Activated gamma-delta T cell treated with Interleukin-2 at 50 U/mL for 16 hours (primary cell): ENCODE data around the gene HPN.
"Not testable (repeated sequence)": the region's sequence is repeated elsewhere in the genome, so short reads cannot be mapped to it uniquely, and the experiment has no call there.

ENCODE experiments used
- DNase-seq: peaks from one replicate; pipeline ENCODE4 v3.0.0-alpha.2; 2020

HPN gene

DNA sequence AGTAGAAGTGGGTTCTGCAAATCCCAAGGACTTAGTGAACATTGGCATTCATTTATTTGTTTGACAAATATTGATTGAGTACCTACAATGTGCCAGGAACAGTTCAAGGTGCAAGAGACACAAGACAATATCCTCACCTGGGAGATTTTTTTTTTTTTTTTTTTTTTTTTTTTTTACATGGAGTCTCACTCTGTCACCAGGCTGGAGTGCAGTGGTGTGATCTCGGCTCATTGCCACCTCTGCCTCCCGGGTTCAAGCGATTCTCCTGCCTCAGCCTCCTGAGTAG lies 13.0 kb upstream of the HPN start:
- not testable (repeated sequence) for DNase-seq

- not testable (repeated sequence) for DNase-seq
Measured at GRCh38 chr19:35029275-35029736, 12.2 kb upstream of the HPN start.

- DNase-seq: no peak
Measured at GRCh38 chr19:35029737-35030256, 11.7 kb upstream of the HPN start.

DNA sequence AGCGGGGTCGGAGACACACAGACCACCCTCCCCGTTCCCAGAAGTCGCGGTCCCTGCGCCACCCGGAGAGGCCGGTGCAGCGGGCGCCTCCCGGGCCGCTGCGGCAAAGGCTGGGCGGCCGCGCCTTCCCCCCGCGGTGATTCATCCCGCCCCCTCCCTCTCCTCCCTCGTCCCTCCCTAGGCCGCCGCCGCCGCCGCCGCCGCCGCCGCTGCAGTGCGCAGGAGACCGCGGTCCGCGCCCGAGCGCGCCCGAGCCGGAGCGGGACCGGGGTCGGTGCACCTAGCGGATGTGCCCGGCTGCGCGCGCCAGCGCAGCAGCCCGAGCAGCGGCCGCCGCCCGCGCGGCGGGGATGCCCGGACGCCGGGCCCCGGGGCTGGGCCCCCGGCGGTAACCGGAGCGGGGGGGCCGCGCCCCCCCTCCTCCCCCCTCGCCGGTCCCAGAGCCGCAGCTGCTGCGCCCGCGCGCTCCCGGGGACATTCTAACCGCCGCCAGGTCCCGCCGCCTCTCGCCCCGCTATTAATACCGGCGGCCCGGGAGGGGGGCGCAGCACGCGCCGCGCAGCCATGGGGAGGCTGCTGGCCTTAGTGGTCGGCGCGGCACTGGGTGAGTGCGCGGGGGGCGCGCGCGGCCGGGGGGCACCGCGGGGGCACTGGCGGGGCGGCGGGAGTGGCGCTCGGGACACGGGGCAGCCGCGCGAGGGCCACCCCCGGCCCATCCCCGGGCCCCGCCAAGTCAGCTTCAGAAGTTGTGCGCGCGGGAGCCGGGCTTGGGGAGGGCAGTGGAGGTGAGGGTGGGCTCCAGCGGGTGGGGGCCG lies 11.1 kb upstream of the HPN start, which contains the start of gene SCN1B:
SCN1B (plus strand) TSS at position 214 of the 815 bp plus-strand sequence; CDS start at position 565, 351 bp downstream.
- peak; percentile 57 for DNase-seq

GRCh38 chr19:35031072-35031881 lies 10.2 kb upstream of the HPN start:
- no peak for DNase-seq

DNA sequence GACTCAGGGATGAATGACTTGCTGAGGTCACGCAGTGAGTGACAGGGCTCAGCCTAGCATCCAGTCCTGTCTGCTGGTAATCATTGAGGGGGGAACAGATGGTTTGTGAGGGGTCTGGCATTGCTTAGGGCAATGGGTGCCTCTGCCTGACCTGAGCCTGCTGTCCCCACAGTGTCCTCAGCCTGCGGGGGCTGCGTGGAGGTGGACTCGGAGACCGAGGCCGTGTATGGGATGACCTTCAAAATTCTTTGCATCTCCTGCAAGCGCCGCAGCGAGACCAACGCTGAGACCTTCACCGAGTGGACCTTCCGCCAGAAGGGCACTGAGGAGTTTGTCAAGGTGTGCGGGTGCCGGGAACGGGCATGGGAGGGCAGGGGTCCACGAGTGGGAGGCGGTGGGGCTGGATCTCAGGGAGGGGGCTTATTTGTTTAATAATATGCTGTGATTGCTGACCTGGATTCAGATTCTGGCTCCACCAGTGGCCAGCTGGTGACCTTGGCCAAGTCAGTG lies 9.1 kb upstream of the HPN start:
- no peak for DNase-seq

DNA sequence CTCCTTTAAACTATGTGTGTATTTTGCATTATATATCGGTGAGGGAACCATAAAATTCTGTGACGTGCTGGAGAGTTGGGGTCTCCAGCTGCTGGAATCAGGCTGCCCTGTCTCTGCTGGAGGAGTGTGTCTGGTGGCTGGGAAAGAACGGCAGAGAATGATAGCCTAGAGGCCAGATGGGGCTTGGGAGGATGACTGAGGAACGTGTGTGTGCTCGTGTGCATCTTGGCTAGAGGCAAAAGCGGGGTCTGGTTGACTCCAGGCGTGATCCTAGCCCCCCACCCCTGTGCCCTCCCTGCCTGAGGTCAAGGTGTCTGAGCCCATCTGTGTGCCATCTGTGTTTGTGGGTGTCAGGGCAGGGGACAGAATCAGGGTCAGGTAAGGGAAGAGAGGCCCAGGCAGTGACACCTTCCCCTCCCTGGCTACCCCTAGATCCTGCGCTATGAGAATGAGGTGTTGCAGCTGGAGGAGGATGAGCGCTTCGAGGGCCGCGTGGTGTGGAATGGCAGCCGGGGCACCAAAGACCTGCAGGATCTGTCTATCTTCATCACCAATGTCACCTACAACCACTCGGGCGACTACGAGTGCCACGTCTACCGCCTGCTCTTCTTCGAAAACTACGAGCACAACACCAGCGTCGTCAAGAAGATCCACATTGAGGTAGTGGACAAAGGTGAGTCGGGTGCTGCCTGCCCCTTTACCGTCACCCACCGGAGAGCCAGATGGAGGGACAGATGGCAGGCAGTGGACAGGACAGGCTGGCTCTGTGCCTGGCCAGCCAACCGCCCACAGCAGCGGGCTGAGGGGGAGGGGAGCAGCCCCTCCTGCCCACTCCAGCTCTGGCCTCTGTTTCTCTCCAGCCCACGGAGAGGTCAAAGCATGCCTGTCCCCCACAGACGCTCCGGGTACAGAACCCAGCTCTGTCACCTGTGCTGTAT lies 8.2 kb upstream of the HPN start:
- DNase-seq: no peak

- no peak for DNase-seq
Measured at GRCh38 chr19:35034005-35034502, 7.5 kb upstream of the HPN start.

GRCh38 chr19:35034588-35035382 lies 6.7 kb upstream of the HPN start:
- no peak for DNase-seq

GRCh38 chr19:35037716-35038622 lies 3.6 kb upstream of the HPN start:
- no peak for DNase-seq

DNA sequence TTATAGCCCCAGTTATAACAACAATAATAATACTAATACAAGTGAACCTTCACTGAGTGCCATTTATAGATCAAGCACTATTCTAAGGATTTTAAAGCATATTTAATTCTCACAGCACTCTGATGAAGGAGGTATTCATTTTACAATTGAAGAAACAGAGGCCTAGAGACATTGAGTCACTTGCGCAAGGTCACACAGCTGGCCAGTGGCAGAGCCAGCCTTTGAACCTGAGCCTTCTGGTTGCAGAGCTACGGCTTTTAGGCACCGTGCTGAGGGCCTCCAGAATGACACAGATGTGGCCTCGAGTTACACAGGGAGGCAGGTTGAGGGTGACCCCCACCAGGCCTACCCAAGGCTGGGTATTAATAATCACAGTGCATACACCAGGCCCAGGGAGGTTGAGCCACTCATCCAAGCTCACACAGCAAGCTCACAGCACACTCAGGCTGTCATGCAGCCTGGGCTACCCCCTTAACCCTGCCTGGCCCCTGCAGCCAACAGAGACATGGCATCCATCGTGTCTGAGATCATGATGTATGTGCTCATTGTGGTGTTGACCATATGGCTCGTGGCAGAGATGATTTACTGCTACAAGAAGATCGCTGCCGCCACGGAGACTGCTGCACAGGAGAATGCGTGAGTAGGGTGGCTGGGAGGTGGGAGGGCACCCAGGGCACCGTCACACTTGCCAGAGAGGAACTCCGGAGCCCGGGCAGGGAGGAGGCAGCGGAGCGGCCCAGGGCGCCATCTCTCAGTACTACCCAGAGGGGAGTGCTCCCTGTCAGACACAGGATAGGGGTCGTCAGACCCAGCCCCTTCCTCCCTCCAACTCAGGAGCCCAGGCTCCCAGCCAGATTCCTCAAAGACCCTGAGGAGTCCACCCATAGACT lies 2.7 kb upstream of the HPN start:
- DNase-seq: no peak

- no peak for DNase-seq
Measured at GRCh38 chr19:35039881-35040825, 1.4 kb upstream of the HPN start.

- DNase-seq: no peak
Measured at GRCh38 chr19:35040826-35041547, 534 bp upstream of the HPN start.

DNA sequence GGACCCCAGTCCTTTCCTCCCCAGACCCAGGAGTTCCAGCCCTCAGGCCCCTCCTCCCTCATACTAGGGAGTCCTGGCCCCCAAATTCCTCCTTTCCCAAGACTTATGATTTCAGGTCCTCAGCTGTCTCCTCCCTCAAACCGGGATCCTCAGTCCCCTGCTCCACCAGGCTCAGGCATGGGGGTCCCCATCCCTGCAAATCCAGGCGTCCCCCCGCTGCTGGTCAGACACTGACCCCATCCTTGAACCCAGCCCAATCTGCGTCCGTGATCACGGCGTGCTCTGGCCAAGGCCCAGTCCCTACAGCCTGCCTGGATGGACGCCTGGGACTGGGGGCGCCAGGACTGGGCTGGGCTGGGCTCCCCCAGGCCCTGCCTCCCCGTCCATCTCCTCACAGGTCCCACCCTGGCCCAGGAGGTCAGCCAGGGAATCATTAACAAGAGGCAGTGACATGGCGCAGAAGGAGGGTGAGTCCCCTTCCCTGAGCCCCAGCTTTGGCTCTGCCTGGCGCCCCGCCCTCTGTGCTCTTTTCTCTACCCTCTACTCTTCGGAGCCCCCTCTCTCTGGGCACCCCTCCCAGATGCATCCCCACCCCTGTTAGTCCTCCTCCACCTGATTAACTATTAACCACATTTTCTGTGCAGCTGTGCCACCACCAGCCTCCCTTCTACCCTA lies 672 bp downstream of the HPN start:
- DNase-seq: no peak

DNA sequence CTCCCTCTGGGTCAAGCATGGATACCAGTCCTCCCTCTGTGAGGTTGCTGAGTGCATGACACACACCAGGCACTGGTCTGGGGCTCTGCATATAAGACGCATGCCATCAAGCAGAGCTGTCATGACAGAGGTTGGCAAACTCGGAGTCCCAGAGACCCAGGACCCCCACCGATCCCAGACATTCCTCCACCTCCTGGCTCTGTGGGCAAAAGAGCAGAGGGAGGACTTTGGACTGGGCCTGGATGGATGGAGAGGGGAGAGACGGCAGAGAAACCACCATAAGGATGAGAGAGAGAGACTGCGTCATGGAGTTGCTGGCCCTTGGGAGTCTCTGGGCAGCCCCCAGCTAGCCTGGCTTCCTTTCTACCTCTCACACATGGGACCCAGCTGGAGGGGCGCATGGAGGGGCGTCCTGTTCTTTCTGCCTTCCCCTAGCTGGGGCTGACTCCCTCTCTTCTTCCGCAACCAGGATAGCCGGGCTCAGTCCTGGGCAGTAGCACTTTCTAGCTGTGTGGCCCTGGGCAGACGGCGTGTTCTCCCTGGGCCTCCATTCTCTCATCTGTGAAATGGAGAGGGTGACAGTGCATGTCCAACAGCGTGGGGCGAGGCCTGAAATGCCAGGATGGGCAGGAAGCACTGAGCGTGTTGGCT lies 1.6 kb downstream of the HPN start:
- no peak for DNase-seq

DNA sequence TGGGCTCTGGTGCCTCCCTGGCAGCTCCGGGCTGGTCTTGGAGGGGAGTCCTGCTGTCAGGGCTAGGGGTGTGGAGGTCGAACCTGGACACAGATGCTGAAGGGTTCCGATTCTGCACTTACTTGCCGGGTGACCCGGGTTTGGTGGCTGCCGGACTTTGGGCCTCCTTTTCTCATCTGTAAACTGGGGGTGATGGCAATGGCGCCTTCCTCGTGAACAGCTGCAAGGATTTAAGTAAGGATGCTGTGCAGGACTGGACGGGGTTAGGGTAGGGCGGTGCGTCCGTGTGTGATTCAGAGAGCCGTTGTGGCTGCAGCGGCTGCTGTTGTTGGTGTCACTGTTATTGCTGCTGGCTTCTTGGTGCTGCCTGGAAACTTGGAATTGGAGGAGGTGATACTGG lies 2.4 kb downstream of the HPN start:
- DNase-seq: no peak
